ENCODE data around the gene NEDD9. TPM values are rescaled to one million over a fixed set of nuclear protein-coding genes. Genes with fewer than 3 reads are reported as not detected.
A peak's percentile ranks its signal among the peaks of the same experiment; 100 is the strongest.

NEDD9 gene
- total and polyA plus RNA-seq, 2 donors (not counting 1 experiment from before 2014, with no cell fraction given): 33.7 to 35.2 TPM

- no peaks in the 10 kb centered on the region for H4K20me1 ChIP-seq (ENCODE audit: control insufficient read depth, extremely low read depth, insufficient read depth, low read length)
- H3K9me3 ChIP-seq (ENCODE audit: control insufficient read depth, insufficient read depth, low read depth, low read length): no peaks in the 10 kb centered on the region
- no peak overlapping the region for H3K4me3 ChIP-seq (replicated peaks in 1 of 4; ENCODE audit: control extremely low read depth in 1 of 4, insufficient read depth in 1 of 4, low read depth in 3 of 4, low read length in 4 of 4)
- H3K4me1 ChIP-seq (ENCODE audit: control insufficient read depth, extremely low read depth, insufficient read depth, low read length): no peaks in the 10 kb centered on the region
- H3K9ac ChIP-seq (ENCODE audit: insufficient read depth, low read length): no peak overlapping the region
- no peak overlapping the region for H3K4me2 ChIP-seq (ENCODE audit: extremely low read depth, insufficient read depth, low read length)
- H3K36me3 ChIP-seq (ENCODE audit: control insufficient read depth, insufficient read depth, low read length): no peaks in the 10 kb centered on the region
- DNase-seq (ENCODE audit: low read depth in 2 of 2): peak in 1 of 2 donors; percentile 38
- H3K27me3 ChIP-seq (ENCODE audit: control insufficient read depth, insufficient read depth, low read length): no peaks in the 10 kb centered on the region
- H3K79me2 ChIP-seq (ENCODE audit: control insufficient read depth, insufficient read depth, low read length): no peaks in the 10 kb centered on the region
- no peak overlapping the region for H2AFZ ChIP-seq (ENCODE audit: low read length)
- no peak overlapping the region for H3K27ac ChIP-seq (ENCODE audit: insufficient read depth, low read length)
- no peak for TF ChIP-seq CTCF (conservative IDR thresholded peaks at IDR 0.05 in 1 of 2, IDR thresholded peaks at IDR 0.05 in 1 of 2; ENCODE audit: low read depth in 1 of 2, low read length in 2 of 2)
- no peak for TF ChIP-seq EZH2 (IDR thresholded peaks at IDR 0.05; ENCODE audit: low read length, missing control alignments)
These were observed 52.9 kb downstream of the NEDD9 start for GRCh38 chr6:11179419-11180202.

GRCh38 chr6:11179088-11179418 is 53.4 kb downstream of the NEDD9 start:
- Histone ChIP-seq H2AFZ (ENCODE audit: low read length) (no peak overlapping the region), H3K27ac (ENCODE audit: insufficient read depth, low read length) (no peak overlapping the region)
- DNase-seq (ENCODE audit: low read depth in 2 of 2): no peak

GRCh38 chr6:11177271-11177670 is 55.2 kb downstream of the NEDD9 start:
- Histone ChIP-seq H3K9me3 (ENCODE audit: control insufficient read depth, insufficient read depth, low read depth, low read length) (no peaks in the 10 kb centered on the region), H3K27me3 (ENCODE audit: control insufficient read depth, insufficient read depth, low read length) (no peaks in the 10 kb centered on the region), H3K4me3 (replicated peaks in 1 of 4; ENCODE audit: control extremely low read depth in 1 of 4, insufficient read depth in 1 of 4, low read depth in 3 of 4, low read length in 4 of 4) (no peak overlapping the region), H3K4me1 (ENCODE audit: control insufficient read depth, extremely low read depth, insufficient read depth, low read length) (no peaks in the 10 kb centered on the region), H3K27ac (ENCODE audit: insufficient read depth, low read length) (no peak overlapping the region), H3K36me3 (ENCODE audit: control insufficient read depth, insufficient read depth, low read length) (no peaks in the 10 kb centered on the region), H2AFZ (ENCODE audit: low read length) (no peak overlapping the region), H3K9ac (ENCODE audit: insufficient read depth, low read length) (no peak overlapping the region), H3K79me2 (ENCODE audit: control insufficient read depth, insufficient read depth, low read length) (no peaks in the 10 kb centered on the region), H3K4me2 (ENCODE audit: extremely low read depth, insufficient read depth, low read length) (no peak overlapping the region), H4K20me1 (ENCODE audit: control insufficient read depth, extremely low read depth, insufficient read depth, low read length) (no peaks in the 10 kb centered on the region)
- DNase-seq (ENCODE audit: low read depth in 2 of 2): no peak
- TF ChIP-seq EZH2 (IDR thresholded peaks at IDR 0.05; ENCODE audit: low read length, missing control alignments): no peak
- TF ChIP-seq CTCF (conservative IDR thresholded peaks at IDR 0.05 in 1 of 2, IDR thresholded peaks at IDR 0.05 in 1 of 2; ENCODE audit: low read depth in 1 of 2, low read length in 2 of 2): no peak

More at GRCh38 chr6:11179088-11179418, 53.4 kb downstream of the NEDD9 start:
- Histone ChIP-seq H4K20me1 (ENCODE audit: control insufficient read depth, extremely low read depth, insufficient read depth, low read length) (no peaks in the 10 kb centered on the region), H3K79me2 (ENCODE audit: control insufficient read depth, insufficient read depth, low read length) (no peaks in the 10 kb centered on the region), H3K9ac (ENCODE audit: insufficient read depth, low read length) (no peak overlapping the region), H3K4me1 (ENCODE audit: control insufficient read depth, extremely low read depth, insufficient read depth, low read length) (no peaks in the 10 kb centered on the region), H3K27me3 (ENCODE audit: control insufficient read depth, insufficient read depth, low read length) (no peaks in the 10 kb centered on the region), H3K4me2 (ENCODE audit: extremely low read depth, insufficient read depth, low read length) (no peak overlapping the region), H3K9me3 (ENCODE audit: control insufficient read depth, insufficient read depth, low read depth, low read length) (no peaks in the 10 kb centered on the region), H3K4me3 (replicated peaks in 1 of 4; ENCODE audit: control extremely low read depth in 1 of 4, insufficient read depth in 1 of 4, low read depth in 3 of 4, low read length in 4 of 4) (no peak overlapping the region), H3K36me3 (ENCODE audit: control insufficient read depth, insufficient read depth, low read length) (no peaks in the 10 kb centered on the region)
- TF ChIP-seq EZH2 (IDR thresholded peaks at IDR 0.05; ENCODE audit: low read length, missing control alignments) (no peak), CTCF (conservative IDR thresholded peaks at IDR 0.05 in 1 of 2, IDR thresholded peaks at IDR 0.05 in 1 of 2; ENCODE audit: low read depth in 1 of 2, low read length in 2 of 2) (no peak)

Data from fibroblast of lung (primary cell).